Measurements from ENCODE around the gene MCUR1. TPM values are rescaled to one million over a fixed set of nuclear protein-coding genes. Genes with fewer than 3 reads are reported as not detected.

Gene MCUR1
- total RNA-seq, 1 experiment from 2014 or later = 35.4 TPM

DNA sequence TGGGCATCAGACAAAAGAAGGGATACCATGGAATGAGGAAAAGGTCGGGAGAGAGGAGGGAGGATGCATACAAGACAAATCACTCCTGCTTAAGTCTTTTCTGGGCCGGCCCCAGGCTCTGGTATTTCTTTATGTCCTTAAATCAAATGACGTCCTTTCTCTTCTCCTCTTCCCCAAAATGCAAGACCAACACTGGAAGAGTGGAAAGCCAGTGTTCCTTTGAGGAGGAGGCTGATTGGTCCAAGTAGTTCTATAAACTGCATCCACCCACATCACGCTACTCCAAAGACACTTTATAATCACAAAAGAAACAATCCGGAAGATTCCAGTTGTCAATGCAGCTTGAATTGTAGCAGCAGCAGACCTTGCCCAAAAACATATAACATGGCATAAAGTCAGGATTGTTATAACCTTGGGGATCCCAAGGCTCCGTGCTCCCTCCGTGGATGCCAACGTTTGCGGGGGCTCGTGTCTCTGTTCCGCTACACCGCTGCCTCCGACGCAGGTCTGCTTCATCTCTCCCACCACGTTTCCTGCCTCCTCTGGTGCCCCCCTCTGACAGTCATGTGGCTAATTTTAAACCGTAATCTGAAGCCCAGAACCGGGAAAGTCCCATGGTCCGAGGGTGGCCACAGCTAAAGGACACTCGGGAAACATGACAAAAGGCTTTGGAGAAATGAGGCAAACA is 47.1 kb downstream of the MCUR1 start:
- H3T11ph ChIP-seq (ENCODE audit: low read length) = no peak overlapping the region
- H3K27me3 Mint-ChIP-seq (ENCODE audit: low read depth) = no peaks in the 10 kb centered on the region; the same call in 1 of the 2 replicates
- H2AFZ ChIP-seq (ENCODE audit: low read length) = no peak overlapping the region
- no peaks in the 10 kb centered on the region for H3K27me3 ChIP-seq (ENCODE audit: insufficient read depth, low read length)
- peaks cover 10% of the 10 kb centered on the region in 2 experiments for H3K4me1 Mint-ChIP-seq
- no peak overlapping the region for H2AK5ac ChIP-seq (ENCODE audit: insufficient read length, low read length)
- no peak overlapping the region for H2BK5ac ChIP-seq (ENCODE audit: insufficient read length, low read length)
- no peaks in the 10 kb centered on the region for H3K23me2 ChIP-seq (ENCODE audit: insufficient read length, low read depth, low read length, poor library complexity, severe bottlenecking)
- H3K14ac ChIP-seq (ENCODE audit: insufficient read depth, low read length) = peak overlapping the region; percentile 14; the same call in 1 of the 2 replicates
- no peaks in the 10 kb centered on the region for H3K9me3 Mint-ChIP-seq
- H2BK12ac ChIP-seq (ENCODE audit: insufficient read length, low read depth, low read length) = no peak overlapping the region
- DNase-seq = peak; percentile 50
- H2BK15ac ChIP-seq (ENCODE audit: low read depth, low read length) = no peak overlapping the region
- no peak overlapping the region for H3K18ac ChIP-seq (ENCODE audit: insufficient read length, low read depth, low read length)
- H3K79me1 ChIP-seq (ENCODE audit: insufficient read depth, low read depth, low read length, poor library complexity, severe bottlenecking) = no peaks in the 10 kb centered on the region
- no peak overlapping the region for H4K5ac ChIP-seq (ENCODE audit: insufficient read length, low read depth, low read length)
- H3K36me3 Mint-ChIP-seq (ENCODE audit: insufficient read depth in 1 of 3, low read depth in 3 of 3) = peaks cover 0 to 2% (median 0%) of the 10 kb centered on the region in 3 experiments; a peak in 2 of 7 replicates
- H3K27ac ChIP-seq (ENCODE audit: insufficient read length, low read depth, low read length) = no peak overlapping the region
- TF ChIP-seq, protein P1, sequence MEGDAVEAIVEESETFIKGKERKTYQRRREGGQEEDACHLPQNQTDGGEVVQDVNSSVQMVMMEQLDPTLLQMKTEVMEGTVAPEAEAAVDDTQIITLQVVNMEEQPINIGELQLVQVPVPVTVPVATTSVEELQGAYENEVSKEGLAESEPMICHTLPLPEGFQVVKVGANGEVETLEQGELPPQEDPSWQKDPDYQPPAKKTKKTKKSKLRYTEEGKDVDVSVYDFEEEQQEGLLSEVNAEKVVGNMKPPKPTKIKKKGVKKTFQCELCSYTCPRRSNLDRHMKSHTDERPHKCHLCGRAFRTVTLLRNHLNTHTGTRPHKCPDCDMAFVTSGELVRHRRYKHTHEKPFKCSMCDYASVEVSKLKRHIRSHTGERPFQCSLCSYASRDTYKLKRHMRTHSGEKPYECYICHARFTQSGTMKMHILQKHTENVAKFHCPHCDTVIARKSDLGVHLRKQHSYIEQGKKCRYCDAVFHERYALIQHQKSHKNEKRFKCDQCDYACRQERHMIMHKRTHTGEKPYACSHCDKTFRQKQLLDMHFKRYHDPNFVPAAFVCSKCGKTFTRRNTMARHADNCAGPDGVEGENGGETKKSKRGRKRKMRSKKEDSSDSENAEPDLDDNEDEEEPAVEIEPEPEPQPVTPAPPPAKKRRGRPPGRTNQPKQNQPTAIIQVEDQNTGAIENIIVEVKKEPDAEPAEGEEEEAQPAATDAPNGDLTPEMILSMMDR (conservative IDR thresholded peaks at IDR 0.05) = 0 out of 3 replicates have a peak, but pooled peaks have one; percentile 9
- no peak overlapping the region for H2BK20ac ChIP-seq (ENCODE audit: low read depth, low read length, poor library complexity, severe bottlenecking)
- H3K9ac ChIP-seq (ENCODE audit: extremely low read depth, insufficient read length, low read length) = no peak overlapping the region
- no CpG with 5 or more reads among the region's 19 CpGs for WGBS (ENCODE audit: extremely low coverage, insufficient read length, low lambda C conversion rate)
- no peak overlapping the region for H3K4ac ChIP-seq (ENCODE audit: low read depth, low read length)
- H3K4me3 Mint-ChIP-seq = no peak overlapping the region
- no peaks in the 10 kb centered on the region for H4K20me1 ChIP-seq (ENCODE audit: control insufficient read depth, insufficient read depth, insufficient read length)
- H3K56ac ChIP-seq (ENCODE audit: insufficient read length, low read depth, low read length) = no peak overlapping the region
- peak overlapping the region in 2 of 3 experiments; percentile 23 to 33; a peak in 2 of 7 replicates for H3K27ac Mint-ChIP-seq
- no peak overlapping the region for H2BK120ac ChIP-seq (ENCODE audit: low read depth, low read length, poor library complexity, severe bottlenecking)
- H3K23ac ChIP-seq (ENCODE audit: insufficient read length, low read depth, low read length) = no peak overlapping the region
- H4K8ac ChIP-seq (replicated peaks; ENCODE audit: insufficient read length, low read depth, low read length) = no peak overlapping the region
- H4K91ac ChIP-seq (ENCODE audit: insufficient read length, low read depth, low read length) = no peak overlapping the region
- H3K4me1 ChIP-seq (ENCODE audit: insufficient read depth, low read length) = peaks cover 3% of the 10 kb centered on the region; the same call in 1 of the 2 replicates
- no peak overlapping the region for H3K4me2 ChIP-seq (ENCODE audit: insufficient read depth, insufficient read length, low read length)
- H3K9me3 ChIP-seq (ENCODE audit: control insufficient read depth, low read depth, low read length) = no peaks in the 10 kb centered on the region
- H3K79me2 ChIP-seq (ENCODE audit: insufficient read depth, low read length) = no peaks in the 10 kb centered on the region
